ENCODE results near the gene CDC42EP5.

Gene CDC42EP5

DNA sequence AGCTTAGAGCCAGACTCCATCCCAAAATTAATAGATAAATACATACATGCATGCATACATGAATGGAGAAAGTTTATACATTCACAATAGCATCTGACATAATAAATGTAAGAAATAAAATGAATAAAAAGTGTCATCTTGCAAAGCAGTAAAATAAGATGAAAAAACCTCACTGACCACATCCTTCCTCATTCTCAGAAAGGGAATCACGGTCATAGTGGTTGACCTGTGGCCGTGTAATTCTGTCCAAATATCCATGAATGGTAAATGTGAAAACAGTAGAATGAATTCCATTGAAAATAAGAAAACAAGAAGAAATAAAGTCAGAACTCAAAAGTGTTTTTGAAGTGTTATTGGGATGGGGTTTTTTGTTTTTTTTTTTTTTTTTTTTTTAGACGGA is 9.8 kb upstream of the CDC42EP5 start:
- Histone ChIP-seq H3K4me2 (ENCODE audit: insufficient read depth, low read length) (no peak overlapping the region), H3K27ac (ENCODE audit: low read length) (no peak overlapping the region), H4K20me1 (ENCODE audit: insufficient read depth, low read length) (no peaks in the 10 kb centered on the region), H3K9ac (ENCODE audit: low read depth, low read length) (no peak overlapping the region), H3K9me3 (ENCODE audit: insufficient read depth, low read length, severe bottlenecking) (no peaks in the 10 kb centered on the region), H3K4me1 (ENCODE audit: insufficient read depth, low read length) (no peaks in the 10 kb centered on the region), H3K79me2 (ENCODE audit: insufficient read depth, low read length) (no peaks in the 10 kb centered on the region), H3K36me3 (ENCODE audit: insufficient read depth, low read length) (no peaks in the 10 kb centered on the region), H3K27me3 (ENCODE audit: insufficient read depth, low read length, poor library complexity) (no peaks in the 10 kb centered on the region), H2AFZ (ENCODE audit: low read depth, low read length) (no peak overlapping the region), H3K4me3 (ENCODE audit: low read depth in 1 of 2, low read length in 2 of 2) (no peak overlapping the region)
- TF ChIP-seq, protein P1, sequence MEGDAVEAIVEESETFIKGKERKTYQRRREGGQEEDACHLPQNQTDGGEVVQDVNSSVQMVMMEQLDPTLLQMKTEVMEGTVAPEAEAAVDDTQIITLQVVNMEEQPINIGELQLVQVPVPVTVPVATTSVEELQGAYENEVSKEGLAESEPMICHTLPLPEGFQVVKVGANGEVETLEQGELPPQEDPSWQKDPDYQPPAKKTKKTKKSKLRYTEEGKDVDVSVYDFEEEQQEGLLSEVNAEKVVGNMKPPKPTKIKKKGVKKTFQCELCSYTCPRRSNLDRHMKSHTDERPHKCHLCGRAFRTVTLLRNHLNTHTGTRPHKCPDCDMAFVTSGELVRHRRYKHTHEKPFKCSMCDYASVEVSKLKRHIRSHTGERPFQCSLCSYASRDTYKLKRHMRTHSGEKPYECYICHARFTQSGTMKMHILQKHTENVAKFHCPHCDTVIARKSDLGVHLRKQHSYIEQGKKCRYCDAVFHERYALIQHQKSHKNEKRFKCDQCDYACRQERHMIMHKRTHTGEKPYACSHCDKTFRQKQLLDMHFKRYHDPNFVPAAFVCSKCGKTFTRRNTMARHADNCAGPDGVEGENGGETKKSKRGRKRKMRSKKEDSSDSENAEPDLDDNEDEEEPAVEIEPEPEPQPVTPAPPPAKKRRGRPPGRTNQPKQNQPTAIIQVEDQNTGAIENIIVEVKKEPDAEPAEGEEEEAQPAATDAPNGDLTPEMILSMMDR (IDR thresholded peaks at IDR 0.05; ENCODE audit: borderline replicate concordance, extremely low read depth, low read length, poor library complexity, severe bottlenecking): no peak
- TF ChIP-seq EZH2 (IDR thresholded peaks at IDR 0.05; ENCODE audit: borderline replicate concordance, low read depth, low read length, severe bottlenecking): no peak
- ATAC-seq (ENCODE audit: insufficient read depth, low read depth) (no peak), DNase-seq (no peak)

DNA sequence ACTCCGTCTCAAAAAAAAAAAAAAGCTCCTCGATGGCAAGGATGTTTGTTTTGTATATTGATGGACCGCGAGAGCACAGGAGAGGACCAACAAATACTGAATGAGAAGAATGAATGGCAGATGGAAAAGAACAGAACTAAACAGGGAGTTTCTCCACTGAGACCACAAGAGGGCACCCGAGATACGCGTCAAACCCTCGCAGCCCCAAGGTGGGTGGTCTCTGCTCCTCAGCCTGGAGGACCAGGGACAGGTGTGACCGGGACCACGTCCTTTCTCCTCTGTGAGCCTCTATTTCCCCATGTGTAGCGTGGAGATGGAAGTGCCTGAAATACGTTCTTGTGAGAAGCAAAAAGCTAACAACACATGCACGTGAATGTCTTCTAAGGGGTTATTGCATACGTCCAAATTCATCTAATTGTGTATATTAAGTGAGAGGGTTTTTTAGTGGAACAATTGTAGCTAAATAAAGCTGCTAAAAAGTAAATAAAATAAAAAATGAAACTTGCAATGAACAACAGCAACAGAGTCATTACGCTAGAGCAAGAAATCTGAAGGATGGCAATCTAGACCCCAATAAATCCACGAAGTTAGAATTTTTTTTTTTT is 8.3 kb upstream of the CDC42EP5 start:
- H3K27ac ChIP-seq (ENCODE audit: low read length): no peak overlapping the region
- TF ChIP-seq EZH2 (IDR thresholded peaks at IDR 0.05; ENCODE audit: borderline replicate concordance, low read depth, low read length, severe bottlenecking): no peak
- TF ChIP-seq, protein P1 (IDR thresholded peaks at IDR 0.05; ENCODE audit: borderline replicate concordance, extremely low read depth, low read length, poor library complexity, severe bottlenecking): peak; percentile 77
- DNase-seq: peak; percentile 47
- no peaks in the 10 kb centered on the region for H3K36me3 ChIP-seq (ENCODE audit: insufficient read depth, low read length)
- H3K9ac ChIP-seq (ENCODE audit: low read depth, low read length): no peak overlapping the region
- no peak overlapping the region for H2AFZ ChIP-seq (ENCODE audit: low read depth, low read length)
- H3K4me2 ChIP-seq (ENCODE audit: insufficient read depth, low read length): no peak overlapping the region
- no peaks in the 10 kb centered on the region for H3K4me1 ChIP-seq (ENCODE audit: insufficient read depth, low read length)
- no peak overlapping the region for H3K4me3 ChIP-seq (ENCODE audit: low read depth in 1 of 2, low read length in 2 of 2)
- no peaks in the 10 kb centered on the region for H3K79me2 ChIP-seq (ENCODE audit: insufficient read depth, low read length)
- H3K9me3 ChIP-seq (ENCODE audit: insufficient read depth, low read length, severe bottlenecking): no peaks in the 10 kb centered on the region
- ATAC-seq (ENCODE audit: insufficient read depth, low read depth): peak; percentile 73; the same call in 2 of the 3 replicates
- no peaks in the 10 kb centered on the region for H3K27me3 ChIP-seq (ENCODE audit: insufficient read depth, low read length, poor library complexity)
- H4K20me1 ChIP-seq (ENCODE audit: insufficient read depth, low read length): no peaks in the 10 kb centered on the region

DNA sequence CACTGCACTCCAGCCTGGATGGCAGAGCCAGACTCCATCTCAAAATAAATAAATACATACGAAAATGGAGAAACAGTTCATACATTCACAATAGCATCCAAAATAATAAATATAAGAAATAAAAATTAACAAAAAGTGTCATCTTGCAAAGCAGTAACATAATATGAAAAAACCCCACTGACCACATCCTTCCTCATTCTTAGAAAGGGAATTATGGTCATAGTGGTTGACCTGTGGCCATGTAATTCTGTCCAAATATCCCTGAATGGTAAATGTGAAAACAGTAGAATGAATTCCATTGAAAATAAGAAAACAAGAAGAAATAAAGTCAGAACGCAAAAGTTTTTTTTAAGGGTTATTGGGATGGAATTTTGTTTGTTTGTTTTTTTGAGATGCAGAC is 7.0 kb upstream of the CDC42EP5 start:
- H4K20me1 ChIP-seq (ENCODE audit: insufficient read depth, low read length): no peaks in the 10 kb centered on the region
- no peaks in the 10 kb centered on the region for H3K27me3 ChIP-seq (ENCODE audit: insufficient read depth, low read length, poor library complexity)
- H2AFZ ChIP-seq (ENCODE audit: low read depth, low read length): no peak overlapping the region
- H3K36me3 ChIP-seq (ENCODE audit: insufficient read depth, low read length): no peaks in the 10 kb centered on the region
- H3K79me2 ChIP-seq (ENCODE audit: insufficient read depth, low read length): no peaks in the 10 kb centered on the region
- no peak overlapping the region for H3K4me3 ChIP-seq (ENCODE audit: low read depth in 1 of 2, low read length in 2 of 2)
- no peak overlapping the region for H3K9ac ChIP-seq (ENCODE audit: low read depth, low read length)
- TF ChIP-seq, protein P1 (IDR thresholded peaks at IDR 0.05; ENCODE audit: borderline replicate concordance, extremely low read depth, low read length, poor library complexity, severe bottlenecking): no peak
- no peak for TF ChIP-seq EZH2 (IDR thresholded peaks at IDR 0.05; ENCODE audit: borderline replicate concordance, low read depth, low read length, severe bottlenecking)
- H3K4me1 ChIP-seq (ENCODE audit: insufficient read depth, low read length): no peaks in the 10 kb centered on the region
- no peak overlapping the region for H3K4me2 ChIP-seq (ENCODE audit: insufficient read depth, low read length)
- ATAC-seq (ENCODE audit: insufficient read depth, low read depth) (no peak), DNase-seq (no peak)
- H3K27ac ChIP-seq (ENCODE audit: low read length): no peak overlapping the region
- H3K9me3 ChIP-seq (ENCODE audit: insufficient read depth, low read length, severe bottlenecking): no peaks in the 10 kb centered on the region

Data from DND-41 (cell line).